Stimulated activated effector memory CD8-positive, alpha-beta T cell treated with anti-CD3 and anti-CD28 coated beads, Interleukin-12 subunit alpha, Interleukin-12 subunit beta, amount 100 ng/mL, for 72 hours (primary cell): ENCODE results near the gene ADAM12.
A peak's percentile ranks its signal among the peaks of the same experiment; 100 is the strongest.
"Not testable (repeated sequence)": the region's sequence is repeated elsewhere in the genome, so short reads cannot be mapped to it uniquely, and the experiment has no call there.

Experiments
- ATAC-seq: fragments of 150-1000 bp; cut with Tn5 transposase; 2 replicates; pipeline ENCODE4 v1.10.0; 2021
- DNase-seq, 2 donors: peaks; one replicate each; pipeline ENCODE4 v3.0.0; 2021 to 2022; ENCODE audit warnings: low spot score in 2 of 2
- H3K27ac Mint-ChIP-seq: one replicate; pipeline ENCODE4 v1.8.0; 2022; ENCODE audit warnings: mild to moderate bottlenecking, mixed read lengths
- H3K36me3 Mint-ChIP-seq: one replicate; pipeline ENCODE4 v1.8.0; 2022; ENCODE audit warnings: mild to moderate bottlenecking, mixed read lengths
- H3K4me1 Mint-ChIP-seq: one replicate; pipeline ENCODE4 v1.8.0; 2022; ENCODE audit warnings: mixed read lengths
- H3K4me3 Mint-ChIP-seq: one replicate; pipeline ENCODE4 v1.8.0; 2022; ENCODE audit warnings: mild to moderate bottlenecking, mixed read lengths
- H3K9me3 Mint-ChIP-seq: one replicate; pipeline ENCODE4 v1.8.0; 2022; ENCODE audit warnings: mixed read lengths

Gene ADAM12

GRCh38 chr10:126201603-126202002 is 186.7 kb downstream of the ADAM12 start:
- H3K4me1 Mint-ChIP-seq, result peaks cover 12% of the 10 kb centered on the region

DNA sequence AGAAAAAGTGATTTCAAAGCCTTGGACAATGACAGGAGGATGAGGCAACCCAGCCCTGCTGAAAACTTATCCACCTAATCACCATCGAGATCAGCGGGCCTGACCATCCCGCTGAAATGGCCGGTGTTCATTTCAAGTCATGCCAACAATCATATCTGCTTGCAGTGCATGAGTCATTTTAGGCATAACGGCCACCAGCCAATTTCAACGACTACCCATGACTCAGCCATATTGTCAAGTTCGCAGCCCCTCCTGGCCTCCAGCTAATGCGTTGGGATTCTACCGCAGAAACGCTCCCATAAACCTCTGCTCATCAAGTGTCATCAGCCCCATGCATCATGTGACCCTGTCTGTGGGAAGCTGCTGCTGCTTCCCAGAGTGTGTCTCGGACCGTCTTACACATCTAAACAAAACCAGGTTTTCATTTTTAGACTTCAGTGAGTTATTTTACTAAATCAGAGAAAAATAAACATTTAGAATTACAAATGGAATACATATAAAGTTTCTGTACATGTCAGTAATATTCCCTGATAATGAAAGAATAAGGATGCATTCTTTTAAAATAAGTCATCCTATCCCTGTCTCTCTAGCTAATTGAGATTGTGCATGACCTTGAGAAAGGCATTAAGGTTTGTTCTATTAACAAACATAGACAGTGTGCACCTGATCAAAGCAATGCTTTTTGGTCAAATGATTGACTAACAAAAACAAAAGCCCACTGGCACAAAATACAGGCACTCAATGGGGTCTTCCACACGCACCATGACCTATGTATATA is 188.9 kb downstream of the ADAM12 start:
- no peaks in the 10 kb centered on the region for H3K36me3 Mint-ChIP-seq
- ATAC-seq (no peak), DNase-seq (no peak)
- H3K4me3 Mint-ChIP-seq, result no peak overlapping the region
- no peak overlapping the region for H3K27ac Mint-ChIP-seq
- H3K9me3 Mint-ChIP-seq, result no peaks in the 10 kb centered on the region
- peaks cover 16% of the 10 kb centered on the region for H3K4me1 Mint-ChIP-seq

More at GRCh38 chr10:126201603-126202002, 186.7 kb downstream of the ADAM12 start:
- Mint-ChIP-seq H3K27ac (no peak overlapping the region), H3K9me3 (no peaks in the 10 kb centered on the region), H3K36me3 (no peaks in the 10 kb centered on the region), H3K4me3 (no peak overlapping the region)
- no peak for DNase-seq
- no peak for ATAC-seq

DNA sequence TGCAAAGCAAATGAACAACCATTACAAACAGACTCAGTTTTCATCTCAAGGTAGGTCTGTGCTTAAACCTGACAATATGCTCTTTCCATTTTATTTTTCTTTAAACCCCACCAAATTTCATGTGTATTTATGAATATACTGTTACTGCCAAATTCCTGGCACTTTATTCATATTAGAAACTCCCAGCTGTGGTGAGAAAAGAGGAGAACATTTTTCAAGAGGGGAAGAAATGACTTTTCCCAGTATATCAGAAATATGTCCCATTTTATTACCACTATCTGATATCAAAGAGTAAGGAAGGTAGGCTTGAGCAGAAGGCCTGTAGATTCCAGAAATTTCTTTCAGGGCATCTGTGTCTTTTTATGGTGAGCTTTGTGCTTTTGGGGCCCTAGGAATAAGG is 189.6 kb downstream of the ADAM12 start:
- H3K4me1 Mint-ChIP-seq, result peaks cover 16% of the 10 kb centered on the region

GRCh38 chr10:126197036-126197543 is 191.2 kb downstream of the ADAM12 start:
- Mint-ChIP-seq H3K9me3 (no peaks in the 10 kb centered on the region), H3K27ac (peak overlapping the region; percentile 43), H3K4me1 (peaks cover 16% of the 10 kb centered on the region), H3K36me3 (no peaks in the 10 kb centered on the region), H3K4me3 (no peak overlapping the region)
- DNase-seq (no peak), ATAC-seq (no peak)

More for the DNA sequence above, 189.6 kb downstream of the ADAM12 start:
- H3K9me3 Mint-ChIP-seq, result no peaks in the 10 kb centered on the region
- no peak overlapping the region for H3K4me3 Mint-ChIP-seq
- H3K36me3 Mint-ChIP-seq, result no peaks in the 10 kb centered on the region
- DNase-seq (no peak), ATAC-seq (no peak)
- no peak overlapping the region for H3K27ac Mint-ChIP-seq

DNA sequence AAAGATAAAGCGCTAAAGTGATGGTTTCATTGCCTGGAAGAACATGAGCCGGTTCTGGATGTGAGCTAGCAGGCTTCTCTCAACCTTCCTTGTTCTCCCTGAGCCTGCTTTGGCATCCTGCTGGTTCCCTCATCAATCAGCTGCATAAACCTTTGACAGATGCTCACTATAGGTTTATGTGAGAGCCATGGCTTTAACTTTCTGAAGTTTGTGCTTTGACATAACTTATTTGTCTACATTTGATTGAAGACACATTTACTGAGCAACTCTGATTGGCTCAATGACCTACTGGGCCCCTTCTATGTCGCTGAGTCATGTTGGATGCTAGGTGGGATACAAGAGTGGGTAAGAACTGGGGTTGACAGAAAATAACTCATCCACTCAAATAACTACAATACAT is 192.0 kb downstream of the ADAM12 start:
- H3K4me3 Mint-ChIP-seq, result no peak overlapping the region
- H3K9me3 Mint-ChIP-seq, result no peaks in the 10 kb centered on the region
- peaks cover 16% of the 10 kb centered on the region for H3K4me1 Mint-ChIP-seq
- ATAC-seq, result no peak
- no peak for DNase-seq
- no peaks in the 10 kb centered on the region for H3K36me3 Mint-ChIP-seq
- H3K27ac Mint-ChIP-seq, result peak overlapping the region; percentile 43

DNA sequence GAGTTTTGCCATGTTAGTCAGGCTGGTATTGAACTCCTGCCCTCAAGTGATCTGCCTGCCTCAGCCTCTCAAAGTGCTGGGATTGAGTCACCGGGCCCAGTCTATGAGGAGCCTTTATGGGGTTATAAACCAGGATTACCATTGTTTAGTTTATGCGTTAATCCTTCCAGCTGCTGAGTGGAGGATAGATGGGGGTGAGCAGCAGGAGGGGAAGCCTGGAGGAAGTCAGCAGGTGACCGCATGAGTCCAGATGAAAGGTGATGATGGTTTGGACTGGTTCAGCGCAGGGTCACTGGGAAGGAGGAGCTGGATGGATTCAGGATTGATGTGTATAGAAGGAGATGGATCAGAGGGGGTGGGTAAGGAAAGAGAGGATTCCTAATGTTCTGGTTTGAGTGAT is 197.1 kb downstream of the ADAM12 start:
- H3K4me3 Mint-ChIP-seq, result no peak overlapping the region
- H3K27ac Mint-ChIP-seq, result no peak overlapping the region
- DNase-seq (no peak), ATAC-seq (no peak)
- peaks cover under 1% of the 10 kb centered on the region for H3K4me1 Mint-ChIP-seq
- no peaks in the 10 kb centered on the region for H3K9me3 Mint-ChIP-seq
- no peaks in the 10 kb centered on the region for H3K36me3 Mint-ChIP-seq

DNA sequence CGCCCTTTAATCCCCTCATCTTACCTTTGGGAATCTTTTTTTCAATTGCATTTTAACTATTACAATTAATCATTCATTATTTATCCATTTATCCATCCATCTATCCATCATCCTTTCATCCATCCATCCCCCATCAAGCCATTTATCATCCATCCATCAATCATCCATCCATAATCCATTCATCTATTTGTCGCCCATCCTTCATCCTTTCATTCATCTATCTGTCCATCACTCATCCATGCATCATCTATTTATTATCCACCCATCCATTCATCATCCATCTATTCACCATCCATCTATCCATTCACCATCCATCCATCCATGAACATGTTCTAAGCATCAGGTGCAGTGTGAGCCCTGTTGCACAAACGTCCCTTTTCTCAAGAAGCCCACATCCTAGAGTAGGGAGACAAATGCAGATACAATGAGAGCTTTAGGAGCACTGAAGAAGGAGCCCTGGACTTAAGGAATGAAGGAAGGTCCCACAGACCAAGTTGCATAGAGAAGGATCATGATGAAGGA is 199.5 kb downstream of the ADAM12 start:
- Mint-ChIP-seq H3K4me1 (no peaks in the 10 kb centered on the region), H3K27ac (no peak overlapping the region), H3K4me3 (no peak overlapping the region), H3K9me3 (no peaks in the 10 kb centered on the region), H3K36me3 (no peaks in the 10 kb centered on the region)
- DNase-seq (no peak), ATAC-seq (no peak)

- H3K36me3 Mint-ChIP-seq, result no peaks in the 10 kb centered on the region
- ATAC-seq (no peak), DNase-seq (no peak)
- H3K4me3 Mint-ChIP-seq, result no peak overlapping the region
- H3K4me1 Mint-ChIP-seq, result no peaks in the 10 kb centered on the region
- H3K9me3 Mint-ChIP-seq, result no peaks in the 10 kb centered on the region
- no peak overlapping the region for H3K27ac Mint-ChIP-seq
Measured at GRCh38 chr10:126187399-126187798, 200.9 kb downstream of the ADAM12 start.

DNA sequence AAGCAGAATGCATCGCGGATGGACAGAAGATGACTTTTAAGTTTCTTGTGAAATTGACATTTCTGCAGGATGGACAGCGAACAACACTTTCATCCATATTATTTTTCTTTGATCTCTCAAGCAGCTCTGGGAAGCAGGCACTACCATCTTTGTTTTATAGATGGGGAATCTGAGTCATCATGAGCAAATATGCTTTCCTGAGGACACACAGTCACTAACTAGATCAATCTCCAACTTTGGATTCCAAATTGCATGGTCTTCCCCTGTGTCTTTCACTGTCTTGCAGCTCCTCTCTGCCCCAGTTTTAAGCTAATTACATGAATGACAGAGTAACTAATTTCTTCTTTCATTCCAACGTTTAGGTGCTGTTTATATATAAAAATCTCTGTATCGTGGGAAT is 201.5 kb downstream of the ADAM12 start:
- Mint-ChIP-seq H3K9me3 (no peaks in the 10 kb centered on the region), H3K4me3 (no peak overlapping the region), H3K4me1 (no peaks in the 10 kb centered on the region), H3K36me3 (no peaks in the 10 kb centered on the region), H3K27ac (no peak overlapping the region)
- no peak for ATAC-seq
- DNase-seq, result no peak

DNA sequence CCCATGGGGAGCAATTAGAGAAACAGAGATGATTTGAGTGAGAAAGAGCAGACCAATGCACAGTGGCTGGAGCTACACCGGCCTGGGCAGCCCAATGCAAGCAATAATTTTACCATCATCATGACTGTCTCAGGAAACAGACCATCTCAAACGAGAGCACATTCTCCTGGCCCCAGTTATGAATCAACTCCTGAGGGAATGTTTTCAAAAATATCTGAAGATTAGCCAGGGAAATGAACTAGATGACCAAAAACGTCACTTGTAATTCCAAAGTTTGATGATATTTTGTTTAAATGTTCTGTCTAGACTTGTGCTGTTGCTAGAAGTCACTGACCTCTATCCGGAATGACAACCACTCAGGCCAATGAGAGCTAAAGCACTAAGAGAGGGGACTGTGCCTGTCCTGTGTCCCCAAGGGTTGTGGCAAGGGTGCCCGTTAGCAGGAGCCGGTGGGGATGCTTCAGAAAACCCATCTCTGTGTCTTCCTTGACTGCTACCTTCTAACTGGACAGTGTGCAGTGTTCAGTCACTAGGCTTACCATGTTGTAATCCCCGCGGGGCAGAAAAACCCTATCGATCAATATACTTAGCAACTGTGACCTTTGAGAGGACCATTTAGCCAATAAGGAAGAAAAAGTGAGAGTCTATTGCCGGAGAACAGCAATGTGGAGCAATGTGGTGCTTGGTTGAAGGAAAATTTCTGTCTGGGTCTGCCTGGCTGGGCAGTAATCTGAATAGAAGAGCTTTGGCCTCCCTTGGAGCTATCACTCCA is 202.4 kb downstream of the ADAM12 start:
- Mint-ChIP-seq H3K4me1 (no peaks in the 10 kb centered on the region), H3K36me3 (no peaks in the 10 kb centered on the region), H3K4me3 (no peak overlapping the region), H3K27ac (no peak overlapping the region), H3K9me3 (no peaks in the 10 kb centered on the region)
- ATAC-seq (no peak), DNase-seq (no peak)

DNA sequence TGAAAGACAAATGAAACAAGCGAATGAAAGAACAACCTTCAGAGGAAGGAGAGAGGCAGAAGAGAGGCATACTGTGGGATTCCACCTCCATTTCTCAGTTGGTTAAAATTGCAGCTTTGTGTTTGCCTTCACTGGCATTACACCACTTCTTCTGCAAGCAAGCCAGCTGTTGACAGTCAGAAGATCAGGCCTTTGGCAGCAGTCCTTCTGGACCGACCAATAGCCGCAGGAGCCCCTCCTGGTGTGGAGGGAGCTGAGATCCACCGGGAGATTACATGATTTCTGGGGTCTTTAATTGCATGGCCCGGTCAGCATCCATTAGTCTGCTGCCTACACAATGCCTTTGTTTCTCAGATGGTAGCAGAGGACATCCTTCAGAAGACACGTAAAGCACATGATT is 206.7 kb downstream of the ADAM12 start:
- Mint-ChIP-seq H3K4me3 (no peak overlapping the region), H3K27ac (no peak overlapping the region), H3K9me3 (no peaks in the 10 kb centered on the region), H3K4me1 (no peaks in the 10 kb centered on the region), H3K36me3 (no peaks in the 10 kb centered on the region)
- ATAC-seq, result no peak
- DNase-seq, result no peak

DNA sequence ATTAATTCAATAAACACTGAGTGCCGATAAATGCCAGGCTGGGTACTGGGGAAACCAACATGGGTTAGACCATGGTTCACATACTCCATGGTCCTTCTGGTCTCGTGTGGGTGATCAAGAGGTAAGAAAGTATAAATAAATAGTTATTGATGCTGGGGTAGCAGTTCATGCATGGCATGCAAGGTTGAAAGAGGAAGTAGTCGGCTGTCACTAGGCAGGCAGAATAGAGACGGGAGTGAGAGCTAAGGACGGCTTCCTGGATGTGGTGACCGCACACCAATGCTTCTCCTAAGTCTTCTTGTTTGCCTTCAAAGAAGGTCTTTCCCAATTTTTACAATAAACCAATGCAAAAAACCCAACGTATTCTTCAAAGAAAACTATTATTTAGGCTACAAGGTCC is 208.6 kb downstream of the ADAM12 start:
- Mint-ChIP-seq H3K36me3 (no peaks in the 10 kb centered on the region), H3K9me3 (no peaks in the 10 kb centered on the region), H3K27ac (no peak overlapping the region), H3K4me1 (no peaks in the 10 kb centered on the region), H3K4me3 (no peak overlapping the region)
- no peak for ATAC-seq
- no peak for DNase-seq

- Mint-ChIP-seq H3K4me3 (no peak overlapping the region), H3K4me1 (no peaks in the 10 kb centered on the region), H3K27ac (no peak overlapping the region), H3K36me3 (no peaks in the 10 kb centered on the region), H3K9me3 (no peaks in the 10 kb centered on the region)
- ATAC-seq (no peak), DNase-seq (no peak)
Measured at GRCh38 chr10:126177417-126178030, 210.8 kb downstream of the ADAM12 start.

GRCh38 chr10:126175641-126176262 is 212.5 kb downstream of the ADAM12 start:
- no peaks in the 10 kb centered on the region for H3K36me3 Mint-ChIP-seq
- no peaks in the 10 kb centered on the region for H3K9me3 Mint-ChIP-seq
- DNase-seq (no peak), ATAC-seq (no peak)
- no peaks in the 10 kb centered on the region for H3K4me1 Mint-ChIP-seq
- H3K27ac Mint-ChIP-seq, result no peak overlapping the region
- no peak overlapping the region for H3K4me3 Mint-ChIP-seq

GRCh38 chr10:126172755-126173154 is 215.5 kb downstream of the ADAM12 start:
- H3K27ac Mint-ChIP-seq, H3K9me3 Mint-ChIP-seq, H3K4me1 Mint-ChIP-seq, DNase-seq, H3K4me3 Mint-ChIP-seq, ATAC-seq, H3K36me3 Mint-ChIP-seq: not testable (repeated sequence)
